ENCODE results near the gene POMT2. TPM values are rescaled to one million over a fixed set of nuclear protein-coding genes. Genes with fewer than 3 reads are reported as not detected.

The POMT2 gene
- total and polyA plus RNA-seq, 11 donors, result 7.0 to 27.6 (median 15.3) TPM

DNA sequence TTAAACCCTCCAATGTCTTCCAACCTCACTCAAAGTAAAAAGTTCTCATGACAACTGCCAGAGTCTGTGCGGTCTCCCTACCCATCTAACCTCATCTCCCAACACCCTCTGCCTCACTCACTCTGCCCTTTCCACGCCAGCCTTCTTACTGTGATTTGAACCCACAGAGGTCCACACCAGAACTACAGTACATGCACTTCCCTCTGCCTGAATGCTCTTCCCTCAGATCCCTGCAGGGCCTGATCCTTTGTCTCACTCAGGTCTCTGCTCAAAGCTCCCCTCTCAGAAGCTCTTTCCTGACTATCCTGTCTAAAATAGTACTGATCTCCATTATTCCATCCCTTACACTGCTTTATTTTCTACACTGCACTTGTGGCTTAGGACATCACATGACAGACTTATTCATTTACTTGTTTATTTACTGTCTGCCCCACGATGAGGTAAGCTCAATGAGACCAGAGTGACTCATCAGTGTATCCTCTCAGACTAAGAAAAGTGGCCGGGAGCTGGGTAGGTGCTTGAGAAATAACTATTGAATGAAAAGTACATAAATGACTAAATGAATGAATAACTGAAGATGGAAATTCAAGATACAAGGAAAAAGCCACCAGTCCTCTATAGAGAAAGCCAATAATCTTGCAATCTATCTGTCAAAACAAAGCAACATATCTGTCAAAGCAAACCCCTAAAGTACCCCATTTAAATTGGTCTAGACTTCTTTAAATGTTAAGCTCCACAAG lies 17.1 kb downstream of the POMT2 start:
- peaks cover 0 to 17% (median 0%) of the 10 kb centered on the region in 12 donors for H3K4me1 ChIP-seq
- peak overlapping the region in 1 of 12 donors; percentile 51 for H3K27ac ChIP-seq
- intact Hi-C loops (cut with DNase I), result loop anchor here in 6 of 10 donors (5.0 to 10.0 kb wide), 3 partner anchors 241 to 426 kb away; no protein-coding TSS in a partner anchor
- no peaks in the 10 kb centered on the region for H3K27me3 ChIP-seq
- H3K36me3 ChIP-seq, result peaks cover 0 to 64% (median 26%) of the 10 kb centered on the region in 9 donors
- no peaks in the 10 kb centered on the region for H3K9me3 ChIP-seq
- H3K4me3 ChIP-seq, result no peak overlapping the region
- ATAC-seq (peak in 3 of 4 donors; percentile 46 to 85 (median 67)), DNase-seq (no peak)
- TF ChIP-seq POLR2A (IDR thresholded peaks at IDR 0.05), result no peak
- TF ChIP-seq, protein P1, sequence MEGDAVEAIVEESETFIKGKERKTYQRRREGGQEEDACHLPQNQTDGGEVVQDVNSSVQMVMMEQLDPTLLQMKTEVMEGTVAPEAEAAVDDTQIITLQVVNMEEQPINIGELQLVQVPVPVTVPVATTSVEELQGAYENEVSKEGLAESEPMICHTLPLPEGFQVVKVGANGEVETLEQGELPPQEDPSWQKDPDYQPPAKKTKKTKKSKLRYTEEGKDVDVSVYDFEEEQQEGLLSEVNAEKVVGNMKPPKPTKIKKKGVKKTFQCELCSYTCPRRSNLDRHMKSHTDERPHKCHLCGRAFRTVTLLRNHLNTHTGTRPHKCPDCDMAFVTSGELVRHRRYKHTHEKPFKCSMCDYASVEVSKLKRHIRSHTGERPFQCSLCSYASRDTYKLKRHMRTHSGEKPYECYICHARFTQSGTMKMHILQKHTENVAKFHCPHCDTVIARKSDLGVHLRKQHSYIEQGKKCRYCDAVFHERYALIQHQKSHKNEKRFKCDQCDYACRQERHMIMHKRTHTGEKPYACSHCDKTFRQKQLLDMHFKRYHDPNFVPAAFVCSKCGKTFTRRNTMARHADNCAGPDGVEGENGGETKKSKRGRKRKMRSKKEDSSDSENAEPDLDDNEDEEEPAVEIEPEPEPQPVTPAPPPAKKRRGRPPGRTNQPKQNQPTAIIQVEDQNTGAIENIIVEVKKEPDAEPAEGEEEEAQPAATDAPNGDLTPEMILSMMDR (IDR thresholded peaks at IDR 0.05), result no peak
- 57 to 66% (median 61%) methylated on average over 4 of the region's 4 CpGs for WGBS, 4 donors

DNA sequence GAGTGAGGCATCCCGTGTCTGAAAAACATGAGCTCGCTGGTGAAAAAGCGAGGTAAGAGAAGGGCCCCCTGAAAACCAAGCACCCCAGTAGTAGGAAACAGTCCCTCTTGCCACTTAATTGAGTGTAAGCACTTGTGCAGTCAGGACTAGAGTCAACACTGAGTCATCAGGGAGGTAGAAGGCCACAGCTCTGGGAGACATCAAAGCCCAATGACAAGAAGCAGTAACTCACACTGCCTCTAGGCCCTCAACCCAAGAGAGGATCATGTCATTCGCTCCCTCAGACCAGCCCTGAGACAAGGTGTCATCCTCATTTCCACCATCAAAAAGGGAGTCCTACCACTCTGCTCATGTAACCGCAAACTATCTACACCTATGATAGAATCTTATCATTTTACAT lies 17.8 kb downstream of the POMT2 start:
- Histone ChIP-seq H3K27me3 (no peaks in the 10 kb centered on the region), H3K27ac (peak overlapping the region in 1 of 12 donors; percentile 51), H3K9me3 (no peaks in the 10 kb centered on the region), H3K4me3 (no peak overlapping the region), H3K4me1 (peaks cover 0 to 17% (median 0%) of the 10 kb centered on the region in 12 donors), H3K36me3 (peaks cover 0 to 69% (median 33%) of the 10 kb centered on the region in 9 donors)
- DNase-seq (no peak), ATAC-seq (peak in 1 of 4 donors; percentile 35)
- WGBS, 4 donors, result 90 to 99% (median 95%) methylated on average over 5 of the region's 5 CpGs
- intact Hi-C loops (cut with DNase I), result loop anchor here in 6 of 10 donors (5.0 to 10.0 kb wide), 3 partner anchors 242 to 426 kb away; no protein-coding TSS in a partner anchor
- TF ChIP-seq, protein P1 (IDR thresholded peaks at IDR 0.05), result no peak
- TF ChIP-seq POLR2A (IDR thresholded peaks at IDR 0.05), result no peak

DNA sequence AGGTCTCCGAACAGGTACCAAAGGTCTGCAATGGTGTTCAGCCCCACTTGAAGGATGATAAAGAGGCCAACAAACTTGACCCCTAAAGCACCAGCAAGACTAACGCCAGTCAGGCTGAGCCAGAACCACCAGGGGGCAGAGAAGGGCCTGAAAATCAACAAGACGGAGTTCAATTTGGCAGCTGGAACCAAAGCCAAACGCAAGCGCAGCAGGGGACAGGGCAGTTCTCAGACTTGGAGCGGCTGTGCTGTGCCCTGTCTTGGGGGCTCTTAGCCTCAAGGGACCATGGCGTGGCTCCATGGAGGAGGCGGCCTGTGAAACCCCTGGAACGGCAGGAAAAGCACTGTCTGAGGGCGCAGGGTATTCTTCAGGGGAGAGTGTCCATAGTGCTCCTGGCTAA lies 19.6 kb downstream of the POMT2 start:
- no peaks in the 10 kb centered on the region for H3K27me3 ChIP-seq
- ATAC-seq (peak; percentile 37 to 73 (median 72)), DNase-seq (peak in 4 of 5 donors; percentile 57 to 82 (median 68))
- WGBS, 4 donors, result 41 to 47% (median 44%) methylated on average over 8 to 10 of the region's 10 CpGs
- H3K9me3 ChIP-seq, result no peaks in the 10 kb centered on the region
- H3K27ac ChIP-seq, result no peak overlapping the region
- peaks cover 0 to 17% (median 0%) of the 10 kb centered on the region in 12 donors for H3K4me1 ChIP-seq
- H3K36me3 ChIP-seq, result peaks cover 0 to 85% (median 47%) of the 10 kb centered on the region in 9 donors
- intact Hi-C loops (cut with DNase I), result loop anchor here in 7 of 10 donors (2.0 to 10.0 kb wide), 4 partner anchors 244 to 424 kb away; no protein-coding TSS in a partner anchor
- no peak overlapping the region for H3K4me3 ChIP-seq
- TF ChIP-seq POLR2A (IDR thresholded peaks at IDR 0.05), result no peak
- TF ChIP-seq, protein P1 (IDR thresholded peaks at IDR 0.05), result peak; percentile 41 to 71 (median 58)

DNA sequence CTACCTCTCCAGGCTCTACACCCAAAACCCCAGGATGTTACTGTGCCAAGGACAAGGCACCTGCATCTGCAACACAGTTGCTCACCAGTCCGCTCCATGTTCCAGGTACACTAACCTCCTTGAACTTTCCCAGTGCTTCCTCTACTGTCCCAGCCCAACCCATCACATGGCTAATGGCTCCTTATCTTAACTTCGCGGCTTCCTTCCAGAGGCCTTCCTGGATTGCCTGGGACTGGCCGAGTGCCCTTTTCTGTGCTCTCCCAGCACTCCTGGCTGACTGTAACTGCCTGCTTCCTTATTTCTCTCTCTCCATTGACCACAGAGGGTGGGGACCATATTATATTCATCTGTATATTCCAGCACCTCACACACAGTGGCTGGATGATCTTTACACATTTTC lies 20.9 kb downstream of the POMT2 start:
- ATAC-seq (no peak), DNase-seq (no peak)
- TF ChIP-seq, protein P1 (IDR thresholded peaks at IDR 0.05), result no peak
- no peak for TF ChIP-seq POLR2A (IDR thresholded peaks at IDR 0.05)
- WGBS, 4 donors, result 59 to 69% (median 66%) methylated on average over 4 of the region's 4 CpGs
- Histone ChIP-seq H3K27ac (no peak overlapping the region), H3K9me3 (no peaks in the 10 kb centered on the region), H3K27me3 (no peaks in the 10 kb centered on the region), H3K36me3 (peaks cover 0 to 81% (median 40%) of the 10 kb centered on the region in 9 donors), H3K4me1 (peaks cover 0 to 17% (median 0%) of the 10 kb centered on the region in 12 donors), H3K4me3 (no peak overlapping the region)
- intact Hi-C loops (cut with DNase I), result loop anchor here in 8 of 10 donors (2.0 to 10.0 kb wide), 4 partner anchors 245 to 422 kb away; no protein-coding TSS in a partner anchor

Data from heart left ventricle (tissue), 16 donors.